Forelimb muscle (tissue), 1 donor: ENCODE results near the gene LYRM1. TPM values are rescaled to one million over a fixed set of nuclear protein-coding genes. Genes with fewer than 3 reads are reported as not detected.
"Not testable (repeated sequence)": the region's sequence is repeated elsewhere in the genome, so short reads cannot be mapped to it uniquely, and the experiment has no call there.

Source experiments
- DNase-seq: peaks from one replicate; pipeline ENCODE4 v3.0.0-alpha.2; 2013; ENCODE audit warnings: low read depth
- polyA plus RNA-seq: library from polyadenylated mRNA; unstranded; fragments of 120-200 nt; gene quantifications from one replicate; pipeline ENCODE4 v1.2.1, GENCODE V29; 2013; ENCODE audit not compliant: insufficient read length

The LYRM1 gene
- polyA plus RNA-seq: 17.8 TPM

GRCh38 chr16:20900299-20901067, at the start of gene LYRM1, which contains the start of gene DCUN1D3:
Gene LYRM1 (plus strand): TSS chr16:20900771. CDS start chr16:20915556, 14,785 bp downstream.
Gene DCUN1D3 (minus strand): TSS chr16:20900358. CDS start chr16:20862538, 37,820 bp downstream.
- peak; percentile 96 for DNase-seq

- no peak for DNase-seq
Measured at GRCh38 chr16:20850981-20851380, 49.6 kb upstream of the LYRM1 start.

DNA sequence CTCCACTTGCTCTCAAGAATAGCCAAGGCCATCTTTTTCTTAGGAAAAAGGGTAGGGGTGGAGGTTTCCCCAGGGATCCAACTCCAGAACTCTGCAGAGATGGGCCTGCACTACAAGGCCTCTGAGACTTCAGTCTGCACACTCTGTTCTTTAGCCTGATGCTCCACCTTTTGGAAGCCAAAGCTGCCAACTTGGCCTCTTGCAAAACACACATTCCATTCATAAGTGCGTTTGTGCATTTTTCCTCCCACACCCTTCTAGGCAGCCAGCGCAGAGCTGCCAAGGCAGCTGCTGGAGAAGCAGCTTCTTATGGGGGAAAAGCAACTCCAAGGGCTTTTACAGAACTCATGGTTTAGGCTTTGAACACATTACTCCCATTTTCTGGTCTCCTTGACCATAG, 49.0 kb upstream of the LYRM1 start:
- DNase-seq: peak; percentile 53

DNA sequence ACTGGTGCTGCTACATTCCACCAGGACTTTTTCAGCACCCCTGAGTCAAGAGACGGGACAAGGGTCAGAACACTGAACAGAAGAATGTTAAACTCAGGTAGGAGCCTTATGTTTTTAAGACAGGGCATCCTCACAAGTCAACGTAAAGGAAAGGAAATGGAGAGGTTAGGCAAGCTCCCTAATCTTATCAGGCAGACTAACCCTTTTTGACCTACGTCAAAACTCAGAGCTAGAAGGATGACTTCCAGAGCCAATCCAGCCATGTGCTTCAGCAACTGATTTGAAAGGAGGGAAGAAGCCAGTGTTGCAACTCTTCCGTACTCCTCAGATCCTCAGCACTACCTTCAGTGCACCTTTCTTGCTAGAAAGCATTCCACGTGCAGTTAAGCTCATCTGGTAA, 47.4 kb upstream of the LYRM1 start:
- DNase-seq: no peak

DNA sequence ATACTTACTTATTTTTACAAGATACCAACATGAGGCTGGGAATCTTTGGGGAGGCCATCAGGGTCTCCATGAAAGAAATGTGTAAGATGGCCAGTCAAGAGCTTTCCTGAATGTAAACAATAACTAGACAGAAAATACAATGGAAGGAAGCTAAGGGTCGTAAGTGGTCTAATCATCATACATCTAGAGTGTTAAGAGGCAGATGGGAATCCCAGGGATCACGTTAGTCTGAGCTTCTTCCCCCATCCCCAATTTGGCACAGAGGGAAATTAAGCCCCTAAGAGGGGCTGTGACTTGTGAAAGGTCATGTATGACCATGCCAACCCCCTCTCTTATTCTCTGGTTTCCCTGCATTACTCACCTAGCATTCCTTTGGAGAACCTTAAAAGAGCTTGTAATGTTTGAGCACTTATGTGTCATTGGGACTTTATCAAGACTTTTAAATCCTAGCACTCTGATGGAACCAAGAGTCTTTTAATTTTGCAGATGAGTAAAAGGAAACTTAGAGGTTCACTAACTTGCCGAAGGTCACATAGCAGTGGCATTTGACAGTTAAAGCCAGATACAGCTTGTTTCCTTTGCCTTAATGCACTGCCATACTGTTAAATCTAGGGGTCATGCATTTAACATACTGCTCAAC, 46.5 kb upstream of the LYRM1 start:
- no peak for DNase-seq

- no peak for DNase-seq
Measured at GRCh38 chr16:20854963-20855362, 45.6 kb upstream of the LYRM1 start.

DNA sequence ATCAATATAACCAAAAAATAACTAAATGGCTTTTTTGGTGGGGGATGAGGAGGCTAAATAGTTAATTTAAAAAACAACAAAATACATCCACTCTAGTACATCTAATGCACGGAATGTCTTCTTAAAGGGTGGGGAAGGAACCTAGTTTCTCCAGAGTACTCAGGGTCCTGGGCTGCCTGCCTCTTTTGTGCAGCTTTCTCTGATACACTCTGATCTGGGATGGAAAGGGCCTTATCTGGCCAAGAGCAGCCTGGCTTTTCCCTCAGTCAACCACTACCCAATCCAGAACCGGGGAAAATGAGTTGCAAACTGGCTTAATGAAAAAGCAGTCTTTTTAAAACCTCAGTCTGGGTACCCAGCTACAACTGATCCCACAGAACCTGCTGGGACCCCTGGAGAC, 43.3 kb upstream of the LYRM1 start:
- DNase-seq: no peak

DNA sequence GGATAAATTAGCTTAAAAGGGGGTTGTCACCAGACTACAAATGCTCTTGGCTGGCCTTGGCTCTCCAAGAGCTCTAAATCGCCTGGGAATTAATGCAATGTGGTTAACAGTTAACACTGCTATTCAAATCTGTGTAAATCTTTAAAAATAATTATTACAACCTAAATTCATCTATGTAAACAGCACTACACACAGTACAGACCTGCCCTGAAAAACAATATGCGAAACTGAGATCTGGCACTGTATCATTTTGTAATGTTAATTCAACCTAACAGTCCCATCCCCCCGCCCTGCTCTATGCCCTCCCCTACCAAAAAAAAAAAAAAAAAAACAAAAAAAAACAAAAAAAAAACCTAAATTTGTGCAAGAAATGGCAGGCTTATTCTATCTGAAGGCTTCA, 41.3 kb upstream of the LYRM1 start:
- no peak for DNase-seq

DNA sequence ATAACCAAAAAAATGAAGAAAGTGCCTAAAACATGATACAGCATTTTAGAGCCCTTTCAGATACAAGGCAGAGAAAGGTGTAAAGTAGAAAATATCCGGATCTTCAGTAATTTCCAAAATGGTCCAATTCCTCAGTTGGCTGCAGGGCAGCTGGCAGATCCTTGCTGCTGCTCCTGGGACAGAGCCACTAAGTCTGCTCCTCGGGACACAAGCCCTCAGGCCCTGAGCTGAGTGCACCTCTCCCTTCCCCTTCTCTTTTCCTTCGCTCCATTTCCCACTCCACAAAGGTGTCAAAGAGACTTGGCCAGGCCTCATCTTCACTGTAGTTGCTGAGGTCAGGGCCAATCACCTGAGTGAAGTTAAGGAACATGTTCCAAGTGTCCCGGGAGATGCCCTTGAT, 40.9 kb upstream of the LYRM1 start:
- DNase-seq: no peak

GRCh38 chr16:20860361-20860760, 40.2 kb upstream of the LYRM1 start:
- no peak for DNase-seq

DNA sequence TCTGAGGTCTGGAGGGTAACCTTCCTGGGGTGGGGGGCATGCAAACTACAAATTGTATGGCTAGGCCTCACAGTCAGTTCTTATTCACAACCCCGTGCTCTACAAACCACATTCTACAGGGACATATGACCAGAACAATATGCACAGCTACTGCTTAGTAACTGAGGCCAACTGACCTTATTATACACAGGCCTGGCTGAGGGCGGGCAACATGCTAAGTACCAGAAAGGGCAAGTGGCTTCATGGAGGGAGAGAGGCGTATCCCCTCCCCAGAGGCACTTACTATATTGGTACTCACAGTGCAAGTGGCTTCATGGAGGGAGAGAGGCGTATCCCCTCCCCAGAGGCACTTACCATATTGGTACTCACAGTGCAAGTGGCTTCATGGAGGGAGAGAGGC, 39.6 kb upstream of the LYRM1 start:
- not testable (repeated sequence) for DNase-seq

DNA sequence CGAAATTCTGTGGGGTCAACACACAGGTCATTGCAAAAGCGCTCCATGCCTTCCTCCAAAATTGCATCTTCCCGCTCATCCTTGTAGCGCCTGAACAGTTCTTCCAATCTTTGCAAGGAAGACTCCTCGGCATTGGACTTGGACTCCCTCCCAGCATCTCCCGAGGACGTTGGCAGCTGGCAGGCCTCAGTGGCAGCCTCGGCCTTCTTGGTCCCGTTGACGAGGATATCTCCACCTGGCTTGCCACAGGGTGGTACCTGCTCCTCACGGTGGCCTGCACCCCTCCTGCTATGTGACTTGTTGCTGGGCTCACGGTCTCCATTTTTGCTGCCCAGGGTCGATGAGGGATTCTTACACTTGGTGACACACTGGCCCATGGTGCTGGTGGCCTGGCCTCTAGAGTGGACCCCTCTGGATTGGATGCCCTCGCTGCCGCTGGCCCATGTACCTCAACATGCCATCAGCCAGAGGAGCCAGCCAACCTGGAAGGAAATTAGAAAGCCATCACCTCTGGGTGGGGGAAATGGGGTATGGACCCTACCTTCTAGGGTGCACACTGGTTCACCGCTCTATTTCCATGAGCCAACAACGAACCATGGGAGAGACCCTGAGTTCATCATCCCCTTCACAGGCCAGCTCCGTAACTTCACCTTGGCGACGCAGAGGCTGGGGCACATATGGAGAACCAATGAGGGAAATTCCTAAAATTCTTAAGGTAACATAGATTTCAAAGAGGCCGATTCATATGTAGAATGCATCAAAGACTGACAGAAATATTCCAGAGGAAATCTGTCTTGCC, 38.2 kb upstream of the LYRM1 start:
- no peak for DNase-seq

DNA sequence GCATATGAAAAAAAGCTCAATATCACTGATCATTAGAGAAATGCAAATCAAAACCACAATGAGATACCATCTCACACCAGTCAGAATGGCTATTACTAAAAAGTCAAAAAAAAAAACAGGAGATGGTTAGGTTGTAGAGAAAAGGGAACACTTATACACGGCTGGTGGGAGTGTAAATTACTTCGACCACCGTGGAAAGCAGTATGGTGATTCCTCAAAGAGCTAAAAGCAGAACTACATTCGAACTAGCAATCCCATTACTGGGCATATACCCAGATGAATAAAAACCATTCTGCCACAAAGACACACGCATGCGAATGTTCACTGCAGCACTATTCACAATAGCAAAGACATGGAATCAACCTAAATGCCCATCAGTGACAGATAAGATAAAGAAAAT, 36.2 kb upstream of the LYRM1 start:
- DNase-seq: not testable (repeated sequence)

- no peak for DNase-seq
Measured at GRCh38 chr16:20865420-20866131, 35.0 kb upstream of the LYRM1 start.

DNA sequence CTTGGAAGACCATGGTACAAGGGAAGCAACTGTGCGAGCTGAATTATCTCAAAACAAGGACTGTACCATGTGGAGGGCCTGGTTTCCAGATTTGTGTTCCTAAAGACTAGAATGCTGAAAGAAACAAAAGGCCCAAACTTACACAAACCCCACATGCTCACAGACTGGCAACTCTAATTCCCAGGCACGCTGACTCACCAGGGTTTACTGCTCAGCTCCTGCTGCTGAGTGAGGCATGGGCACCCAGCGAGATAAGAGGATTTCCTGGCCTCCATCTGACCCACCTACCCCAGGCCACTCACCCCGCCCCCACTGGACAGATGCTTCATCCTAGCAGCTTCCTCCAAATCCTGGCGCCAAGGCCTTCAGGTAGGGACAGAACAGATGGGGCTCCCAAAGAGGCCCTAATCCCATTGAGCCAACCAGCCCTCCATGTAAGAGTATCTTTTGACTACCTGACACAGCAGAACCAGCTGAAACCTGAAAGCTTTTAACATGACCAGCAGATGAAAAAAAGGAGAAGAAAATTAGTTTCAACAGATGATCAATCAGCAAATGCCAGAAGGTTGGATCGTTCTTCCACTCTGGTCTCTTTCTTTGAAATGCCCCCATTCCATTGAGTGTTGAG, 34.3 kb upstream of the LYRM1 start:
- DNase-seq: no peak

GRCh38 chr16:20866801-20867200, 33.8 kb upstream of the LYRM1 start:
- no peak for DNase-seq

DNA sequence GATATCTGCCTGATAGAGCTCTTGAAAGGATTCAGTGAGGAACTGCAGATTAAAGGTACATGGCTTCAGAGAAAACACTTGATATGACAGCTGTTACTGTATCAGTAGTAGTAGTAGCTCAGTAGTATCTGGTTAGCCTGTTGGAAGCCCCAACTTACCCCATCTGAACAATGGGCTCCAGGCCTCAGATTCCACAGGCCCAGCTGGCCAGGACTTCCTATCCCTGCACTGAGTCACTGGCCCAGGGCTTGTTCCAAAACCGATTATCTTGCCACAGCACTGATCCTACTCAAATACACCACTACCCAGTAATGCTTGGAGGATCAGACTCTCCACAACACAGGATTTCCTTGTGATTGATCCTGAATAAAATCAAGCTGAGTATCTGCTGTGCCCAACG, 33.0 kb upstream of the LYRM1 start:
- no peak for DNase-seq

DNA sequence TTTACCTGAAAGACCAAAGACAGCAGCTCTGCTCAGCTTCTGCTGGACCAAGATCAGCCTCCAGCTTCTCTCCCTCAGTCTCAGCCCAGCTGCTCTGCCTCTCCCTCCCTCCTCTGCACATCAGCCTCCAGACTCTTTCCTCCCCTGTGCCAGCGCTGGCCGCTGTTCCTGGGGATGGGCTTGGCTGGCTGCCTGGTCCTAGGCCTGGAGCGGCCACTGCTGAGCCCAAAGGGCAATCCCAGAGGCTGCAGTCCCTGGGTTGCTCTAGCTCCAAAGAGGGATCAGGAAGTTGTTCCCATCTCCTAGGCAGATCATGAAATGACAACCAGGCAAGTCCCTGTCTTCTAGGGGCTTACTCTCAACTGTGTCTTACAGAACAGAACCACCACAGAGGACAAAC, 31.7 kb upstream of the LYRM1 start:
- DNase-seq: peak; percentile 8

DNA sequence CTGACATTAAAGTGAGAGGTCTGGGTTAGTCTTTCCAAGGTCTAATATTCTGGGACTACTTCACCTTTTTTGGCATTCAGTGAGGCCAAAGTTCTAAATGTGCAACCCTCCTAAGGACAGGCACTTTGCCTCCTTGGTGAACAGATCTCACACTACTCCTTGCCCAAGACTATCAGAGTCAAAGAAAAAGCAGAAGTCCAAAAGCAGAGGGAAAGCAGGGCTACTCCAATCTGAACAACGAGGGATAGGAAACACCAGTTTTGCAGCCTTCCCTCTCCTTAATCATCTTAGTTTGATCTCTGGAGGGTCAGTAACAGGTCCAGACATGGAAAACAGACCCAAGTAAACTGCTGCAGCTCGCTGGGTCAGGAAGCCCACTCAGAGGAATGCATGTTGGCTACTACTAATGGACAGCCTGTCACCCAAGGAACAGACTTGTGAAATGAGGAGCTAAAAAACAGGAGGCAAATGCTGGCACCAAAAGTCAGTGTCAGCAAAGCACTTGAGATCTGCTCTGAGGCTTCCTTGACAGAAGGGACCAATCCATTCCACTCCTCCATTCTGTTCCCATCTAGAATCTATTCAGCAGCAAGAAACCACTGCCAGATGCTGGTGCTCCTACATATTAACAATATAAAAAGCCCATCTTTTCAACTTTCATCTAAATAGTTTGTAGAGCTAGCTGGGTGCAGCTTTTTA, 30.3 kb upstream of the LYRM1 start:
- DNase-seq: no peak

- DNase-seq: no peak
Measured at GRCh38 chr16:20871258-20871657, 29.3 kb upstream of the LYRM1 start.
